ENCODE results near the gene DUSP3. TPM values are rescaled to one million over a fixed set of nuclear protein-coding genes. Genes with fewer than 3 reads are reported as not detected.

Gene DUSP3
- total RNA-seq, 1 donor from 2014 or later: 60.2 TPM

GRCh38 chr17:43774304-43775250, 4.2 kb downstream of the DUSP3 start:
- Mint-ChIP-seq H3K27me3 (ENCODE audit: low read depth) (no peaks in the 10 kb centered on the region), H3K4me1 (ENCODE audit: low read depth) (peaks cover 22% of the 10 kb centered on the region), H3K27ac (ENCODE audit: unreplicated experiment) (no peak overlapping the region), H3K9me3 (ENCODE audit: low read depth) (no peaks in the 10 kb centered on the region), H3K4me3 (ENCODE audit: unreplicated experiment) (no peak overlapping the region), H3K36me3 (ENCODE audit: low read depth) (peaks cover 39% of the 10 kb centered on the region)
- DNase-seq (ENCODE audit: low spot score): no peak
- no peak for TF ChIP-seq CTCF (IDR thresholded peaks at IDR 0.05)

GRCh38 chr17:43772877-43773648, 5.7 kb downstream of the DUSP3 start:
- Mint-ChIP-seq H3K36me3 (ENCODE audit: low read depth) (peaks cover 44% of the 10 kb centered on the region), H3K27ac (ENCODE audit: unreplicated experiment) (no peak overlapping the region), H3K4me3 (ENCODE audit: unreplicated experiment) (no peak overlapping the region), H3K27me3 (ENCODE audit: low read depth) (no peaks in the 10 kb centered on the region), H3K9me3 (ENCODE audit: low read depth) (no peaks in the 10 kb centered on the region), H3K4me1 (ENCODE audit: low read depth) (peaks cover 17% of the 10 kb centered on the region)
- TF ChIP-seq CTCF (IDR thresholded peaks at IDR 0.05): no peak
- DNase-seq (ENCODE audit: low spot score): no peak

GRCh38 chr17:43771463-43771862, 7.3 kb downstream of the DUSP3 start:
- no peak for TF ChIP-seq CTCF (IDR thresholded peaks at IDR 0.05)
- DNase-seq (ENCODE audit: low spot score): no peak
- Mint-ChIP-seq H3K27me3 (ENCODE audit: low read depth) (no peaks in the 10 kb centered on the region), H3K36me3 (ENCODE audit: low read depth) (peaks cover 44% of the 10 kb centered on the region), H3K4me1 (ENCODE audit: low read depth) (peaks cover 2% of the 10 kb centered on the region), H3K4me3 (ENCODE audit: unreplicated experiment) (no peak overlapping the region), H3K27ac (ENCODE audit: unreplicated experiment) (no peak overlapping the region), H3K9me3 (ENCODE audit: low read depth) (no peaks in the 10 kb centered on the region)

- H3K27me3 Mint-ChIP-seq (ENCODE audit: low read depth): no peaks in the 10 kb centered on the region
- H3K27ac Mint-ChIP-seq (ENCODE audit: unreplicated experiment): no peak overlapping the region
- no peaks in the 10 kb centered on the region for H3K9me3 Mint-ChIP-seq (ENCODE audit: low read depth)
- H3K36me3 Mint-ChIP-seq (ENCODE audit: low read depth): peaks cover 43% of the 10 kb centered on the region
- TF ChIP-seq CTCF (IDR thresholded peaks at IDR 0.05): no peak
- no peaks in the 10 kb centered on the region for H3K4me1 Mint-ChIP-seq (ENCODE audit: low read depth)
- no peak overlapping the region for H3K4me3 Mint-ChIP-seq (ENCODE audit: unreplicated experiment)
- no peak for DNase-seq (ENCODE audit: low spot score)
Measured at GRCh38 chr17:43770957-43771356, 7.8 kb downstream of the DUSP3 start.

GRCh38 chr17:43769859-43770258, 8.9 kb downstream of the DUSP3 start:
- TF ChIP-seq CTCF (IDR thresholded peaks at IDR 0.05): no peak
- no peak for DNase-seq (ENCODE audit: low spot score)
- peaks cover 40% of the 10 kb centered on the region for H3K36me3 Mint-ChIP-seq (ENCODE audit: low read depth)
- no peaks in the 10 kb centered on the region for H3K4me1 Mint-ChIP-seq (ENCODE audit: low read depth)
- H3K4me3 Mint-ChIP-seq (ENCODE audit: unreplicated experiment): no peak overlapping the region
- no peaks in the 10 kb centered on the region for H3K9me3 Mint-ChIP-seq (ENCODE audit: low read depth)
- H3K27me3 Mint-ChIP-seq (ENCODE audit: low read depth): no peaks in the 10 kb centered on the region
- H3K27ac Mint-ChIP-seq (ENCODE audit: unreplicated experiment): no peak overlapping the region
